Fibroblast of skin of back (primary cell): Measurements from ENCODE around the gene OGT.
A peak's percentile ranks its signal among the peaks of the same experiment; 100 is the strongest.
"Not testable (repeated sequence)": the region's sequence is repeated elsewhere in the genome, so short reads cannot be mapped to it uniquely, and the experiment has no call there.

Experiments used
- DNase-seq: peaks from one replicate; pipeline ENCODE4 v3.0.0-alpha.2; 2013

Gene OGT

DNA sequence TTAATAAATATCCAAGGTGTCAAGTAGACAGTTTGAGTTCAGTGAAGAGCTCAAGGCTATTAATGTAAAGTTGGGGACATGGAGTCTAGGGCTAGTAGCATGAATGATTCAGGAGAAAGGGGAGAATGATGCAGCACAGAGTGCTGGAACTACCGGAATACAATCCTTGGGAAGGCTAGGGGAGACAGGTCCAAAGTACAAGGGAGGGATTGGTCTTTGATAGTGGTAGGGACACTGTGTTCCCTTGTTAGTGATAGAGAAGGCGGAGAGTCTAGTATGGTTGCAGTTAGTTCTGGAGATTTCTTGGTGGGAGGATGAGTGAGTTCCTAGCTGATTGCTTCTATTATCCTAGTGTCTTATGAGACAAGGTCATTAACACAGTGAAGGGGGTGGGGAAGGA is 54.0 kb downstream of the OGT start:
- no peak for DNase-seq

DNA sequence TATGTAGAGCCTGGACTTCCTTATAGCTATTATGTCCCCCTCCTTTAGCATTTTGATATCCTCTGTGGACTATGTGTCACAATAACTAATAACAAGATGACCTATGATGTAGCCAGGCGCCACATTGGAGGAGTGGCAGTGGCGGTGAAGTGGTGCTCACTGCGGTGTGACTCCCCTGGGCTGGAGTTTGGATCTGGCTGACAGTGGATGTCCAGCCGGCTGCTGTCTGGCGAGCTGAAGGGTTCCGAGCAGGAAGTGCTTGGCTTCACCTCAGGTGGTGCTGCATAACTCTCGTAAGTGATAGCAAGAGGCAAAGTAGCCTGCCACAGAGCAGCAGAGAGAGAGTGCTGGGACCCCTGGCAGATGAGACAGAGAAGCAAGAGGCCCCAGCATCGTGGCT is 60.3 kb downstream of the OGT start:
- not testable (repeated sequence) for DNase-seq

DNA sequence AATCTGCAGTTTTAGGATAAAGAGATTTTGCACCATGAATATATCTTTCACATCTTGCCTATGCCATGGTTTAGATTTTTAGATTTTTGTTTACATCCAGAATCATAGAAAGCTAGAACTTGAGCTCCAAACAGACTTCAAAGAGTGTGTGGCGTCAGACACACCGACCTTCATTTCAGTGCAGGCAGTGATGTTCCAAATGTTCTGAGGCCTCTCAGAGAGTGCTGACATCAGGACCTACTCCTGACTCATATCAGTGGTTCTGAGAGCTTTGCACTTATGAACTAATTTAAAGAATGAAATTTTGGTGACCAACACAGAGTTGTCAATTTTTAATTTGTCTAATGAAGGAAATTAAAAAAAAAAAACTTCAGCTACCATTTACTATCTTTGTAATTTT is 67.1 kb downstream of the OGT start:
- no peak for DNase-seq

DNA sequence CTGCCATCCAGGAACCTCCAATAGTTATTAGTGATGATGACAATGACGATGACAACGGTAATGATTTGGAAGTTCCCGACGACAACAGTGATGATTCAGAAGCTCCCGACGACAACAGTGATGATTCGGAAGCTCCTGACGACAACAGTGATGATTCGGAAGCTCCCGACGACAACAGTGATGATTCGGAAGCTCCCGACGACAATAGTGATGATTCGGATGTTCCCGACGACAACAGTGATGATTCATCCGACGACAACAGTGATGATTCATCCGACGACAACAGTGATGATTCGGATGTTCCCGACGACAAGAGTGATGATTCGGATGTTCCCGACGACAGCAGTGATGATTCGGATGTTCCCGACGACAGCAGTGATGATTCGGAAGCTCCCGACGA is 70.7 kb downstream of the OGT start:
- DNase-seq = peak; percentile 16

DNA sequence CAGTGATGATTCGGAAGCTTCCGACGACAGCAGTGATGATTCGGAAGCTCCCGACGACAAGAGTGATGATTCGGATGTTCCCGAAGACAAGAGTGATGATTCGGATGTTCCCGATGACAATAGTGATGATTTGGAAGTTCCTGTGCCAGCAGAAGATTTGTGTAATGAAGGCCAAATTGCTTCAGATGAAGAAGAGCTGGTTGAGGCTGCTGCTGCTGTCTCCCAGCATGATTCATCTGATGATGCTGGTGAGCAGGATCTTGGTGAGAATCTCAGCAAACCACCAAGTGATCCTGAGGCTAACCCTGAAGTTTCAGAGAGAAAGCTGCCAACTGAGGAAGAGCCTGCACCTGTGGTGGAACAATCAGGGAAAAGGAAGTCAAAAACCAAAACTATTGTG is 71.2 kb downstream of the OGT start:
- no peak for DNase-seq

- DNase-seq = no peak
Measured at GRCh38 chrX:71604796-71605568, 72.1 kb downstream of the OGT start.

DNA sequence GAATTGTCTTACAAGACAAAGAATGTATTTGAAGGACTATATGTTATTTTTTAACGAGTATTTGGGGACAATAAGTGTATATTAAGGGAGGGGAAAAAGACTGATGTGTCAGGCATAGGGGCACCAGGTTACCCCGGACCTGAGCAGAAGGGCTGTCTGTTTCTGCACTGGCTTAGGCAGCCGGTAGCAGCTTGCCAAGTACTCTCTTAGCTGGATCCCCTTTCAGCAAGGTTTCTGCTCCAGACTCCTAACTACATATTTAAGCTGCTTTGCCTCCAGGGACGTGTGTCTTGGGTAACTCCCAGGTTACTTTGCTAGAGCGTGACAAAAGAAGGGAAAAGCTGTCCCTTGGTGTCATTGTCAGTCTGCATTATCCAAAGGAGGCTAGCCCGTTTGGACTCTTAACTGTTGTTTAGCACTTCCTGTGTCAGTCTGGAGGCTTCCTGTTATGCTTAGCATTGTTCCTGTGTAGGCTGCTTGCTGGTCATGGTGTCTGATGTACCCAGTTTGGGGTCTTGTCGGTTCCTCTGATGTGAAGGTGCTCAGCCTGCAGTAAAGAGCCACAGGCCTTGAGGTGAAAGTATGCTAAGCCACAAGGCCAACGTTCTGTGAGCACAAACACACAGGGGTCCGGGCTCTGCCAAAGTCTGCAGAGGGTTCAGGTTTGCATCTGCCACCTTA is 73.8 kb downstream of the OGT start:
- DNase-seq = no peak

GRCh38 chrX:71607488-71607887 is 74.6 kb downstream of the OGT start:
- DNase-seq = no peak

DNA sequence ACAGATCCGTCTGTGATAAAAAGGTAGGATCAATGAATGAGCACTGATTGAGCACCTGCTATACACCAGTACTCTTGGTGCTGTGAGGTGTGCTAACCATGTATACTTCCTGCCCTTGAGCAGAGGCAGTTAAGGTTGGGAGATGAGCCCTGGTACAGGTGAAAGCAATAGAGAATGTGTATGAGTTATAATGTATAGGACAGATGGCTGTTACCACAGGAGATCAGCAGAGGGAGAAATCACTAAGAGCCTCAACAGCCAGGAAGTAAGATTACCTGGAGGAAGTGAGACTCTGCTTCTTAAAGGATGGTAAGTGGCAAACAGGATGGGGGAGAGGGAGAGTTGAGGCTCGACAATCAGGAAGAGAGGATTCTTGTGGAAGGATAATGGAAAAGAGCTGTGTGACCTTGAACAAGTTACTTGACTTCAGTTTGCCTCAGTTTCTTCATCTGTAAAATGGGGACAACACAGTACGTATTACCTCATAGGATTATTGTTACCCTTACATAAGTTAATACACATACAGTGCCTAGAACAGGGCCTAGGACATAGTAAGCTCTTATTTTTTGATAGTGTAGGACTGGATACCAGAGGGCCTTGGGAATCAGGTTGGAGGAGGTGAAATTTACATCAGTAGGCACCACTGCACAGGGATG is 76.3 kb downstream of the OGT start:
- no peak for DNase-seq

GRCh38 chrX:71611736-71612135 is 78.8 kb downstream of the OGT start:
- DNase-seq = not testable (repeated sequence)

DNA sequence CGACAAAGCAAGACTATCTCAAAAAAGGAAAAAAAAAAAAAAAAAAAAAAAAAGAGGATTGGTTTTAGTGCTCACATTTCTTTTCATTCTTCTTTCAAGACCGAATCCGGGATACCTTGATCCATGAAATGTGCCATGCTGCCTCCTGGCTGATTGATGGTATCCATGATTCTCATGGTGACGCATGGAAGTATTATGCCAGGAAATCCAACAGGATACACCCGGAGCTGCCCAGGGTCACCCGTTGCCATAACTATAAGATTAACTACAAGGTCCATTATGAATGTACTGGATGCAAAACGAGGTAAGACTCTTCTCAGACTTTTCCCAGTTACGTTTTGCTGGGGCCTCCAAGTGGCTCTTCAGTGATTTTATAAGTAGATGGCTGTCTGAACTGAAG is 79.4 kb downstream of the OGT start:
- no peak for DNase-seq

- no peak for DNase-seq
Measured at GRCh38 chrX:71615056-71615455, 82.2 kb downstream of the OGT start.

DNA sequence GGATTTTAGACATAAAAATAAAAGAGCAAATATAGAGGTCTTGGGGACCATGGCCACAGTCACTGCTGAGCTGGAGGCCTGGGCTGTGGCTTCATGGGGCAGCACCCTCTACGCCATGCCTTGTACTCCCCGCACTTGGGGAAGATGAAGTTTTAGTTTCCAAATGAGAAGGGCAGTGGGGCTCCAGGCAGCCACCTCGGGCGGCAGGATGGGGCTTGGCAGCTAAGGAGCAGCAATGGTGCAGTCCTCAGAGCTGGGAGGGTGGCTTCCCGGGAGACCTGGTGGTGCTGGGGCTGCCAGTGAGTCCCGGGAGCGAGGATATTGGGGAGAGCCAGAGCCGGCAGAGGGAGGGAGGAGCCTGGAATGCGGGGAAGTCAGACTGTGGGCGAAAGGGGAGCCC is 83.0 kb downstream of the OGT start:
- DNase-seq = no peak

DNA sequence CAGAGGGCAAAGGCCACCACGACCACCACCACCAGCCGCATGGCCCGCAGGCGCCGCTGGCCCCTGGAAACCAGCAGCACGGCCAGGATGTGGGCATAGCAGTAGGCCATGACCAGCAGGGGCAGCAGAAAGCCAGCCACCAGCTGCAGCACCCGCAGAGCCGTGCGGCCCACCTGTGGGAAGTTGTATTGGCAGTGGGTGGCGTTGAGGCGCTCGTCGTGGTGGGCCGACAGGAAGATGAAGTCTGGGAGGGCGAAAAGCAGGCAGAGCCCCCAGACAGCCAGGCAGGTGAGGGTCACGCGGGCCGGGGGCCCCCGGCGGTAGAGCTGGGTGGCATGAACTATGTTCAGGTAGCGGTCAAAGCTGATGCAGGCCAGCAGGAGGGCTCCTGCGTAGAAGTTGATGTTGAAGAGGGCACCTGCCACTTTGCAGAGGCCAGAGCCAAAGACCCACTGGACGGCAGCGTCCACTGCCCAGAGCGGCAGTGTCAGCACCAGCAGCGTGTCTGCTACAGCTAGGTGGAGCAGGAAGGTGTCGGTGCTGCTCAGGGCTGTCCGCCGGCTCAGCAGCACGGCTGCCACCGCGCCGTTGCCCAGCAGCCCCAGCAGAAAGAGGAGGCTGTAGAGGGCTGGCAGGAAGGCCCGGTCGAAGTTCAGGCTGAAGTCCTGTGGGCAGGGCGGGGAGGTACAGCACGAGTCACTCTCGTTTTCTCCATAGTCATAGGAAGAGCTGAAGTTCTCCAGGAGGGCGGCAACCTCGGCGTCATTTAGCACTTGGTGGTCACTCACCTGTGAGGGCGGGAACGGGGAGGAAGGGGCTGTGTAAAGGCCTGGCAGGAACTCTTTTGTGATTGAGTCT is 84.0 kb downstream of the OGT start:
- no peak for DNase-seq

DNA sequence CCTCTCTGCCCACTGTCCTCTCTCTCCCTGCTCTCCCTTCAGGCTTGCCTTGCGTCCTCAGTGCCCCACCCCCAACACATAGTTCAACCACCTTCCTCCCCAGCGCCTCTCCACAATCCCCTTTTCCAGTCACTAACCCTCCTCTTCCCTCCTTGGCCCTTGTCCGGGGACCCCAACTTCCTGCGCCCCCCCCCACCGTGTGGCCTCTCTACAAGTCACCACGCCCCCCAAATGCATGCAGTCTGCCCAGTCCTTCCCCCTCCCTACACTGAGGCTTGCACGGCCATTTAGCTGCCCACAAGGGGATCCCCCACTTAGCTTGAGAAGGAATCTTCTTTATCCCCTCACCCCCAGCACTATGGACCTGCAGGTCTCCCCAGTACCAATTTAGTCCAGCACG is 84.8 kb downstream of the OGT start:
- no peak for DNase-seq

- no peak for DNase-seq
Measured at GRCh38 chrX:71618303-71618721, 85.4 kb downstream of the OGT start, which contains the start of gene CXCR3. Gene CXCR3 (minus strand): TSS chrX:71618511. CDS start chrX:71618449, 62 bp downstream.

DNA sequence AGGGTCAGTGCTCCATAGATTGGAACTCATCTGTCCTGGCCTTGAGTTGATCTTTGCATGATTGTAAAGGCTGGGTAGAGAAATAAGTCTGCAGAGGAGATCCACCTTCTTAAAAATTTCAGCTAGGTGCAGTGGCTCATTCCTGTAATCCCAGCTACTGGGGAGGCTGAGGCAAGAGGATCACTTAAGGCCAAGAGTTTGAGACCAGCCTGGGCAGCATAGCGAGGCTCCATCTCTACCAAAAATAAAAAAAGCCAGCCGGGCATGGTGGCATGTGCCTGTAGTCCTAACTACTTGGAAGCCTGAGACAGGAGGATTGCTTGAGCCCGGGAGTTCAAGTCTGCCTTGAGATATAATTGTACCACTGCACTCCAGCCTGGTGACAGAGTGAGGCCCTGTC is 85.9 kb downstream of the OGT start:
- no peak for DNase-seq

GRCh38 chrX:71619193-71619592 is 86.3 kb downstream of the OGT start:
- no peak for DNase-seq

GRCh38 chrX:71619986-71620385 is 87.1 kb downstream of the OGT start:
- DNase-seq = no peak

DNA sequence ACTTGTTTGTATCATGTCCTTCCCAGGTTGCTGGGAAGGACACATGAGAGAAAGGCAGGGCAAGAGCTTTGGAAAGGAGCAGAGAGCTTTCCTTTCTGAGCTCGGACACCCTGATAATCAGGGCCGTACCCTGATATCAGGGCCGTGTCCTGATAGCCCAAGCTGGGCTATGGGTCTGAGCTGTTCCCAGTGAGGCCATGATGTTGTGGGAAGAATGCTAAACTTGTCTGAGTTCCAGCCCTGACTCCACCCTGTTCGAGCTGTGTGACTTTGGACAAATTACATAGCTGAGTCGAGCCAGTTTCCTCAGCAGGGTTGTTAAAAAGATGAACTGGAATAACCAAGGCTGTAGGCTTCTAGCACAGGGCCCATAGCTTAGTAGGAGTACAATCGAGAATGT is 88.7 kb downstream of the OGT start:
- no peak for DNase-seq

GRCh38 chrX:71622032-71622575 is 89.2 kb downstream of the OGT start:
- no peak for DNase-seq
